Measurements from ENCODE around the gene MTHFD2L.

The MTHFD2L gene

GRCh38 chr4:74159143-74159709 is 1.3 kb downstream of the MTHFD2L start:
- no peak for DNase-seq
- peaks cover 14% of the 10 kb centered on the region for H3K36me3 ChIP-seq
- H3K27me3 ChIP-seq: peaks cover 3% of the 10 kb centered on the region; the same call in 1 of the 2 replicates
- H3K9me3 ChIP-seq: no peaks in the 10 kb centered on the region
- H3K4me1 ChIP-seq: no peaks in the 10 kb centered on the region
- peak overlapping the region; percentile 92 for H3K4me3 ChIP-seq (ENCODE audit: low read depth, low read length)
- TF ChIP-seq CTCF (IDR thresholded peaks at IDR 0.05; ENCODE audit: low read depth, low read length): no peak

GRCh38 chr4:74161666-74162450 is 3.9 kb downstream of the MTHFD2L start:
- Histone ChIP-seq H3K9me3 (no peaks in the 10 kb centered on the region), H3K4me3 (ENCODE audit: low read depth, low read length) (no peak overlapping the region), H3K27me3 (no peaks in the 10 kb centered on the region), H3K4me1 (no peaks in the 10 kb centered on the region), H3K36me3 (peaks cover 14% of the 10 kb centered on the region)
- no peak for TF ChIP-seq CTCF (IDR thresholded peaks at IDR 0.05; ENCODE audit: low read depth, low read length)
- DNase-seq: no peak

GRCh38 chr4:74166135-74166534 is 8.2 kb downstream of the MTHFD2L start:
- peaks cover 7% of the 10 kb centered on the region for H3K36me3 ChIP-seq
- no peaks in the 10 kb centered on the region for H3K27me3 ChIP-seq
- DNase-seq: no peak
- no peak for TF ChIP-seq CTCF (IDR thresholded peaks at IDR 0.05; ENCODE audit: low read depth, low read length)
- H3K9me3 ChIP-seq: no peaks in the 10 kb centered on the region
- H3K4me3 ChIP-seq (ENCODE audit: low read depth, low read length): no peak overlapping the region
- H3K4me1 ChIP-seq: peaks cover 17% of the 10 kb centered on the region

DNA sequence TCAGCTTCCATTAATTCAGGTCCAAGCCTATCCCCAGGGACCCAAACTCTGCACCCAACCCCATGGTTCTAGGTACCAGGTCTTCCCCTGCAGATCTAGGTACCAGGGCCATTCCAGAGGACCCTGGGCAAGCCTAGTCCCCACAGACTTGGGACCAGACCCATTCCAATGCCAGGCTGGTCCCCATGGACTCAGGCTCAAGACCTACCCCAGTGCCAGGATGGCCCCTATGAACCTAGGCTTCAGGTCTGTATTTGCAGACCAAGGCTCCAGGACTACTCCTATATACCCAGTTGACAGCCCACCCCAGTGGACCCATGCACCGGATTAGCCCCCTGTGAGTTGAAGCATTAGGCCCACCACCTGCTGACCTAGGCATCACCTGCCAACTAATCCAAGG is 8.9 kb downstream of the MTHFD2L start:
- DNase-seq: no peak
- no peak for TF ChIP-seq CTCF (IDR thresholded peaks at IDR 0.05; ENCODE audit: low read depth, low read length)
- no peak overlapping the region for H3K4me3 ChIP-seq (ENCODE audit: low read depth, low read length)
- H3K36me3 ChIP-seq: peaks cover 1% of the 10 kb centered on the region; the same call in 1 of the 2 replicates
- no peaks in the 10 kb centered on the region for H3K27me3 ChIP-seq
- H3K4me1 ChIP-seq: peaks cover 17% of the 10 kb centered on the region
- no peaks in the 10 kb centered on the region for H3K9me3 ChIP-seq

- H3K27me3 ChIP-seq: no peaks in the 10 kb centered on the region
- peaks cover 17% of the 10 kb centered on the region for H3K4me1 ChIP-seq
- no peak overlapping the region for H3K4me3 ChIP-seq (ENCODE audit: low read depth, low read length)
- H3K9me3 ChIP-seq: no peaks in the 10 kb centered on the region
- H3K36me3 ChIP-seq: no peaks in the 10 kb centered on the region; the same call in 1 of the 2 replicates
- TF ChIP-seq CTCF (IDR thresholded peaks at IDR 0.05; ENCODE audit: low read depth, low read length): no peak
- no peak for DNase-seq
These were observed 9.7 kb downstream of the MTHFD2L start for GRCh38 chr4:74167585-74167984.

GRCh38 chr4:74168841-74169240 is 10.9 kb downstream of the MTHFD2L start:
- Histone ChIP-seq H3K4me3 (ENCODE audit: low read depth, low read length) (no peak overlapping the region), H3K36me3 (no peaks in the 10 kb centered on the region; the same call in 1 of the 2 replicates), H3K27me3 (no peaks in the 10 kb centered on the region), H3K4me1 (peaks cover 17% of the 10 kb centered on the region), H3K9me3 (no peaks in the 10 kb centered on the region)
- DNase-seq: no peak
- TF ChIP-seq CTCF (IDR thresholded peaks at IDR 0.05; ENCODE audit: low read depth, low read length): no peak
